ENCODE data around the gene ITPR1.

The ITPR1 gene

GRCh38 chr3:4833471-4833870 lies 340.3 kb downstream of the ITPR1 start:
- H3K4me1 ChIP-seq (ENCODE audit: control insufficient read depth, insufficient read depth, low read length) = peaks cover 10% of the 10 kb centered on the region
- H3K9me3 ChIP-seq (ENCODE audit: control insufficient read depth, insufficient read depth, low read depth, low read length) = no peaks in the 10 kb centered on the region
- H3K27ac ChIP-seq (ENCODE audit: extremely low read depth, low read depth, low read length) = no peak overlapping the region
- H3K36me3 ChIP-seq (ENCODE audit: control insufficient read depth in 2 of 2, insufficient read depth in 1 of 2, low read length in 2 of 2) = peaks cover 0 to 13% of the 10 kb centered on the region in 2 experiments; a peak in 1 of 3 replicates
- ChIA-PET POLR2A (no interaction called here), CTCF (no interaction called here)
- TF ChIP-seq KLF17 (tag by site-specific recombination; IDR thresholded peaks at IDR 0.05) = no peak
- TF ChIP-seq PRDM2 (tag by site-specific recombination; IDR thresholded peaks at IDR 0.05; ENCODE audit: borderline replicate concordance) = no peak
- TF ChIP-seq SCRT2 (tag by site-specific recombination; IDR thresholded peaks at IDR 0.05) = no peak
- TF ChIP-seq ZNF132 (tag by site-specific recombination; IDR thresholded peaks at IDR 0.05; ENCODE audit: borderline replicate concordance) = no peak
- no peak for TF ChIP-seq ZNF473 (tag by site-specific recombination; IDR thresholded peaks at IDR 0.05)
- no peak for TF ChIP-seq ZNF513 (tag by site-specific recombination; IDR thresholded peaks at IDR 0.05)
- TF ChIP-seq ZNF433 (tag by site-specific recombination; IDR thresholded peaks at IDR 0.05; ENCODE audit: low read depth) = no peak
- no peak for TF ChIP-seq ZBTB26 (tag by site-specific recombination; optimal IDR thresholded peaks at IDR 0.05)
- TF ChIP-seq KLF9 (tag by site-specific recombination; IDR thresholded peaks at IDR 0.05; ENCODE audit: low read depth) = no peak
- no peak for TF ChIP-seq ZNF169 (tag by site-specific recombination; IDR thresholded peaks at IDR 0.05)
- TF ChIP-seq ZNF529 (tag by site-specific recombination; IDR thresholded peaks at IDR 0.05; ENCODE audit: insufficient replicate concordance) = no peak
- no peak for TF ChIP-seq ZNF394 (tag by site-specific recombination; IDR thresholded peaks at IDR 0.05; ENCODE audit: borderline replicate concordance)
- no peak for TF ChIP-seq ZNF449 (tag by site-specific recombination; IDR thresholded peaks at IDR 0.05)
- TF ChIP-seq PRDM6 (tag by site-specific recombination; IDR thresholded peaks at IDR 0.05) = no peak
- no peak for TF ChIP-seq ZNF239 (tag by site-specific recombination; IDR thresholded peaks at IDR 0.05)
- no peak for TF ChIP-seq ATF2 (tag by site-specific recombination; IDR thresholded peaks at IDR 0.05; ENCODE audit: low read depth)
- no peak for TF ChIP-seq ZNF391 (tag by site-specific recombination; IDR thresholded peaks at IDR 0.05; ENCODE audit: borderline replicate concordance, low read depth)
- H3K4me3 ChIP-seq (ENCODE audit: low read depth, low read length) = no peak overlapping the region

Data from HEK293 (cell line).